ENCODE measurements around the gene SNX19. TPM values are rescaled to one million over a fixed set of nuclear protein-coding genes. Genes with fewer than 3 reads are reported as not detected.
"Not testable (repeated sequence)": the region's sequence is repeated elsewhere in the genome, so short reads cannot be mapped to it uniquely, and the experiment has no call there.

The SNX19 gene
- total RNA-seq, 4 donors from 2014 or later, result 119 to 164 (median 145) TPM

DNA sequence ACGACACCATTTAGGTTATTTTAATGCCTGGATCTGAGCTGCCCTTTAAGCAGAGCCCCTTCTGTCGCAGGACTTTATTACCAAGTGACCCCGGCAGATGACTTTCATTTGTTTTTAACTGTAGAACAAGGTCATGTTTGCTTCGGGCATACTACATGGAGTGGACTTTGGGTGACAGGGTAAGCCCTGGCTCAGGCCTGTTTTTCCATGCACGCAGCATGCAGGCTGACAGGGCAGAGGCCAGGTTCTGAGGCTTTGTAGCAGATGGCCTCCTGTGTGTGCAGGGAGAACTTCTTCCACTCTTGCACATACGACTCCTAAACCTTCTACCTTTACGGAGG lies 50.5 kb downstream of the SNX19 start:
- DNase-seq, result no peak
- no peak overlapping the region for H3K4me3 ChIP-seq
- TF ChIP-seq, protein P1, sequence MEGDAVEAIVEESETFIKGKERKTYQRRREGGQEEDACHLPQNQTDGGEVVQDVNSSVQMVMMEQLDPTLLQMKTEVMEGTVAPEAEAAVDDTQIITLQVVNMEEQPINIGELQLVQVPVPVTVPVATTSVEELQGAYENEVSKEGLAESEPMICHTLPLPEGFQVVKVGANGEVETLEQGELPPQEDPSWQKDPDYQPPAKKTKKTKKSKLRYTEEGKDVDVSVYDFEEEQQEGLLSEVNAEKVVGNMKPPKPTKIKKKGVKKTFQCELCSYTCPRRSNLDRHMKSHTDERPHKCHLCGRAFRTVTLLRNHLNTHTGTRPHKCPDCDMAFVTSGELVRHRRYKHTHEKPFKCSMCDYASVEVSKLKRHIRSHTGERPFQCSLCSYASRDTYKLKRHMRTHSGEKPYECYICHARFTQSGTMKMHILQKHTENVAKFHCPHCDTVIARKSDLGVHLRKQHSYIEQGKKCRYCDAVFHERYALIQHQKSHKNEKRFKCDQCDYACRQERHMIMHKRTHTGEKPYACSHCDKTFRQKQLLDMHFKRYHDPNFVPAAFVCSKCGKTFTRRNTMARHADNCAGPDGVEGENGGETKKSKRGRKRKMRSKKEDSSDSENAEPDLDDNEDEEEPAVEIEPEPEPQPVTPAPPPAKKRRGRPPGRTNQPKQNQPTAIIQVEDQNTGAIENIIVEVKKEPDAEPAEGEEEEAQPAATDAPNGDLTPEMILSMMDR (IDR thresholded peaks at IDR 0.05), result no peak
- no peak for TF ChIP-seq POLR2A (IDR thresholded peaks at IDR 0.05)
- H3K27ac ChIP-seq, result no peak overlapping the region
- no peaks in the 10 kb centered on the region for H3K27me3 ChIP-seq
- peaks cover 0 to 4% (median 0%) of the 10 kb centered on the region in 4 donors for H3K4me1 ChIP-seq
- H3K9me3 ChIP-seq, result no peaks in the 10 kb centered on the region
- no peaks in the 10 kb centered on the region for H3K36me3 ChIP-seq

DNA sequence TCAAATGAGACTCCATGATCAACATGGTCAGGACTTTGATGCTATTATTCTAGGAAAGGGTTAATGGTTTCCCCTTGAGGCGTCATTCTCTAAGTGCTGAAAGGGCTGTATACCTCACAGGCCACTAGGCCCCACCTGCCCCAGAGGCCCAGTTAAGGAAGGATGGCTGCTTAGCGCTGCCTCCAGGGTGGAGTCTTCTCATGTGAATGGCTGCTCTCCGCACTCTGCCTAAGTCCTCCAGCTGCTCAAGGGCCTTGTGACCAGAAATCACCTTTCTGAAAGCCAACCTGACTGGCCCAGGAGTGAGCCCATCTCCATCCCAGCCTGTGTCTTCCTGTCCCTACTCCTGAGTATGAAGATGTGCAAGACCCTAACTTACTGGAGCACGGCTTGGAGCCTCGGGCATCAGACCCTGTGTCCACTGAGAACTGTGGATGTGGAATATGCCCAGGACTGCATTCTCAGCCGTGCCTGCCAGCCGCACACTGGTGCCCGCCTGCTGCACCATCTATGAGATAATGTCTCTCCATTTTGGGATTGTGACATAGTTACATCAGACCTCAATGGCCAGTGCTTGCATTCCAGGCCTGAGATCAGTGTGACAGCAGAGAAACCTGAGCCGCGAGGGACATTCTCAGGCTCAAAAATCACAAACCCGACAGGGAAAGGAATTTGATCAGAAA lies 51.0 kb downstream of the SNX19 start:
- no peaks in the 10 kb centered on the region for H3K27me3 ChIP-seq

DNA sequence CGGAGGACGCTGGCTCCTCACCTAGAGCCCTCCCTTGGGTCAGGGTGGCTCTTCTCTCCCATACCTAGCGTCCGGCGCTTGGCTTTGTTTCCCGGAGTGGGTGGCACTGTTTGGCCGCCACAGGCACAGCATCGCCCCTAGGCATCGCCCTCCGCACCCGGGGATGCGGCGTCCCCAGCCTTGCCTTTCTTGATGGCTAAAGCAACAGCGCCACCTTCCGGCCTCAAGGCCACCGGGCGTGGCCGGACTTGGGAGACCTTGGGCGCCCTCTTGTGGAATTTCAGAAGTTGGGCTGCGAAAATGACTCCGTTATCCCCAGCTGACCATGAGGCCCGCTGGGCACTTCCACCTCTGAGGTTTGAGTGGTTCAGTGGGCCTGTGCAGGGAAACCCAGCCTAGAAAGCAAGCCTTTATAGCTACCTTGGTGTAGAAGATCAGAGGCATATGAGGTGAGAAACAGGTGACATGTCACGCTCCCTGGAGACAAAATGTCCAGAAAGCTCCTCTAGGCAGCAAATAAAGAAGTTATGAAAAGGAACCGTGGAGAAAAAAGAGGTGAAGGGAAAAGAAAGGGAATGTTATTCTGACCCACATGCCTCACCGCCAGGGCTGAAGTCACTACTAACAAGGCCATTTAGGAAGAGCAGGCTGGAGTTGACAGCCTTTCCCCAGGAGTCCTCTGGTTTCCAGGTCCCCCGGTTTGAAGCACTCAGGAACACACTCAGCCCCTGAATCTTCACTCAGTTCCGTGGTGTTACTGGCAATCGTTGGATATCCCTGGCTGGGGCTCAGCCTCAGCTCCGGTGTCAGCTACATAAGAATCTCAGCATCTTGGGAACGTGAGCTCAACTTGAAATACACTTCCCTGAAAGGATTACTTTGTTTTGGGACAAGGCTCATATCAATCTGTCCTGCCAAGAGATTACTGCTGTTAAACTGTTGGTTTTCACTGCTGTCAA lies 54.1 kb downstream of the SNX19 start:
- Histone ChIP-seq H3K27ac (no peak overlapping the region), H3K36me3 (no peaks in the 10 kb centered on the region), H3K4me1 (peaks cover 0 to 4% (median 0%) of the 10 kb centered on the region in 4 donors), H3K4me3 (no peak overlapping the region), H3K27me3 (no peaks in the 10 kb centered on the region), H3K9me3 (no peaks in the 10 kb centered on the region)
- peak; percentile 90 to 96 (median 91) for DNase-seq
- TF ChIP-seq POLR2A (IDR thresholded peaks at IDR 0.05), result no peak
- TF ChIP-seq, protein P1 (IDR thresholded peaks at IDR 0.05), result peak; percentile 97 to 100 (median 100)

More for the DNA sequence above, 51.0 kb downstream of the SNX19 start:
- Histone ChIP-seq H3K27ac (no peak overlapping the region), H3K4me3 (no peak overlapping the region), H3K36me3 (no peaks in the 10 kb centered on the region), H3K4me1 (peaks cover 0 to 4% (median 0%) of the 10 kb centered on the region in 4 donors), H3K9me3 (no peaks in the 10 kb centered on the region)
- no peak for TF ChIP-seq POLR2A (IDR thresholded peaks at IDR 0.05)
- DNase-seq, result no peak

DNA sequence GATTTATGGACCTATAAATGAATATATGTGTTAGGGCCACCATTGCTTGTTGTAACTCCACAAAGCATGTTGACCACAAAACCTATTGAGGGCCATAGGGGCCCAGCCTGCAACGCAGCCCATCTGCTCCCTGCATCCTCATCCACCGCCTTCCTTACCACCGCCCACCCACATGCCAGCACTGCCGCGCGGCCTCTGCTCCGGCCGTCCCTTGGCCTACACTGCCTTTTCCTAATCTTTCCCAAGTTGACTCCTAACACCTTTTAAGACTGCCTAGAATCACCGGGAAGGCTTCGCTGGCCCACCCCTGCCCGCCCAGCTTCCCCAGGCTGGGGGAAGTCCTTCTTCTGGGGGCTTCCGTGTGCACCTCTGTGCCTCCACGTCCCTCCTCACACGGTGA lies 55.0 kb downstream of the SNX19 start:
- no peak overlapping the region for H3K4me3 ChIP-seq
- H3K36me3 ChIP-seq, result no peaks in the 10 kb centered on the region
- H3K4me1 ChIP-seq, result peaks cover 0 to 4% (median 0%) of the 10 kb centered on the region in 4 donors
- no peaks in the 10 kb centered on the region for H3K27me3 ChIP-seq
- no peak for DNase-seq
- TF ChIP-seq, protein P1 (IDR thresholded peaks at IDR 0.05), result no peak
- TF ChIP-seq POLR2A (IDR thresholded peaks at IDR 0.05), result no peak
- H3K27ac ChIP-seq, result no peak overlapping the region
- no peaks in the 10 kb centered on the region for H3K9me3 ChIP-seq

DNA sequence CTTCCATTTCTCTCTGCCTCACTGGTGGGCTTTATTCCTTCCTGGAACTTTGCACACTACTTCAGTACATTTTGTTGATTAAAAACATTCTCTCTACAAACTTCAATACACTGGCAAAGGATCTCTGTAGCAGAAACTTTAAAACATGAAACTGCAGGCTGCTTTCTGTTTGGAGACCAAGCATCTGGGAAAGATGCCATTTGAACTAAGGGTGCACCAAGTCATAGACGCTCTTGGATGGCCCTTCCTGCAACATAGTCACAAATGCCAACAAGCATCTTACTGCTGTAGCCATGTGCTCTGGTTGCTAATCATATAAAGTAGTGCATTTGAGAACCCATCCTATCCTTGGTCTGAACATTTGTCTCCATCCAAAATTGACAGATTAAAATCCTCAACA lies 56.4 kb downstream of the SNX19 start:
- no peak overlapping the region for H3K27ac ChIP-seq
- TF ChIP-seq POLR2A (IDR thresholded peaks at IDR 0.05), result no peak

DNA sequence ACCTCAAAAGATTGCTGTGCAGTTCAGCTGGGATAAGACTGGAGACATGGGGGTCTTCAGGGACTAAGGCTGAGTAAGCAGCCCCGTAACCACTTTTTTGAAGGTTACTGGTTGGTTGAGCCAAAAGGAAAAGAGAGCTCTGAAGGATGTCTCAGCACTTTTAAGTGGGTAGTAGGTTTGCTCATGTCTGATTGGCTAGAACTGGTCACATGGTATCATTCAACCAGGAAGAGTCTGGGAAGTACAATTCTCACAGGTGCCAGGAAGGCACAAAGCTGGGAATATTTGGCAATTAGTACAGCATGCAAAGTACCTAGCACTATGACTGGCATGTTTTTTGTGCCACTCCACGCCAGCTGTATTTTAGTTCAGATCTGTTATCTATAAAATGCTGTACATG lies 58.1 kb downstream of the SNX19 start:
- no peak for DNase-seq
- Histone ChIP-seq H3K27me3 (no peaks in the 10 kb centered on the region), H3K4me3 (no peak overlapping the region), H3K4me1 (peaks cover 0 to 4% (median 0%) of the 10 kb centered on the region in 4 donors), H3K9me3 (no peaks in the 10 kb centered on the region), H3K36me3 (no peaks in the 10 kb centered on the region), H3K27ac (no peak overlapping the region)
- TF ChIP-seq, protein P1 (IDR thresholded peaks at IDR 0.05), result no peak
- no peak for TF ChIP-seq POLR2A (IDR thresholded peaks at IDR 0.05)

More for the DNA sequence above, 56.4 kb downstream of the SNX19 start:
- Histone ChIP-seq H3K4me1 (peaks cover 0 to 4% (median 0%) of the 10 kb centered on the region in 4 donors), H3K9me3 (no peaks in the 10 kb centered on the region), H3K27me3 (no peaks in the 10 kb centered on the region), H3K4me3 (no peak overlapping the region), H3K36me3 (no peaks in the 10 kb centered on the region)
- DNase-seq, result no peak

DNA sequence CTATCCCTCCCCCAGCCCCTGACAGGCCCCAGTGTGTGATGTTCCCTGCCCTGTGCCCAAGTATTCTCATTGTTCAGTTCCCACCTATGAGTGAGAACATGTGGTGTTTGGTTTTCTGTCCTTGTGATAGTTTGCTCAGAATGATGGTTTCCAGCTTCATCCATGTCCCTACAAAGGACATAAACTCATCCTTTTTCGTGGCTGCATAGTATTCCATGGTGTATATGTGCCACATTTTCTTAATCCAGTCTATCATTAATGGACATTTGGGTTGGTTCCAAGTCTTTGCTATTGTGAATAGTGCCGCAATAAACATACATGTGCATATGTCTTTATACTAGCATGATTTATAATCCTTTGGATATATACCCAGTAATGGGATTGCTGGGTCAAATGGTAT lies 60.6 kb downstream of the SNX19 start:
- not testable (repeated sequence) for H3K27ac ChIP-seq, H3K36me3 ChIP-seq, H3K4me3 ChIP-seq, H3K9me3 ChIP-seq, DNase-seq, H3K27me3 ChIP-seq, H3K4me1 ChIP-seq

All from Peyer's patch (tissue), 4 donors.